ENCODE measurements around the gene TRIM21.

The TRIM21 gene

DNA sequence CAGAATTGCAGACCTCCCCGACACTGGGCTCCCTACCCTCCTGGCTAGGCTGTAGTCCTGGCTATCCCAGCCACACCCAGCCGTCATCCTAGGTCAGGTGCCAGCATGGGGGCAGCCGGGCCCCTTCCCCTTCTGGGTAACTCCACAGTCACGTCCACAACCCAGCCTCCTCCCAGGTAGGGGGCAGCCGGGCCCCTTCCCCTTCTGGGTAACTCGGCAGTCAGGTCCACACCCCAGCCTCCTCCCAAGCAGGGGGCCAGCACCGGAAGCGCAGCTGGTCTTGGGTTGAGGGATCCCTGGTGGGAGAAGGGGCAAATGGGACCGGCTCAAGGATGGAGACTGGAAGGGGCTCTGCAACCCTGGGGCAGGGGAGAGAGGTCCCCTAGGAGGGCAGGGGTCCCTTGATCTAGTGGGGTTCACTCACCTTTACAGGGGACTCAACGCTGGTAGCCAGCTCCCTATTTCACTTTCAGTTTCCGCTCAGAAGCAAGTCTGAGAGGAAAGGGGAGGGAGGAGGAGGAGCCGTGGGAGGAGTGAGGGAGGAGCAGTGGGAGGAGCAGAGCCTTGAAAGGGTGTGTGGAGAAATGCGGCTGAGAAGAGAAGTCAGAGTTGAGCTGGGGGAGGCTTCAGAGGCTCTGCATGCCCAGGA lies at the start of gene TRIM21:
Gene TRIM21, minus strand, starts transcription at position 494 of the 649 bp plus-strand sequence. CDS start 3,293 bp downstream, outside the sequence.
- DNase-seq (ENCODE audit: low read depth, low spot score) = peak; percentile 86
- in situ Hi-C loops (cut with HindIII; ENCODE audit: low sequenced_read_pairs) = no loop called here
- TF ChIP-seq CTCF (IDR thresholded peaks at IDR 0.05; ENCODE audit: low read depth, low read length) = no peak
- peak within 1 kb of the TSS; percentile 95 for H3K4me3 ChIP-seq (ENCODE audit: low read depth, low read length)

GRCh38 chr11:4441515-4441914 lies 48.0 kb upstream of the TRIM21 start:
- no peak for TF ChIP-seq CTCF (IDR thresholded peaks at IDR 0.05; ENCODE audit: low read depth, low read length)
- in situ Hi-C loops (cut with HindIII; ENCODE audit: low sequenced_read_pairs) = no loop called here
- H3K4me3 ChIP-seq (ENCODE audit: low read depth, low read length) = no peak overlapping the region
- no peak for DNase-seq (ENCODE audit: low read depth, low spot score)

DNA sequence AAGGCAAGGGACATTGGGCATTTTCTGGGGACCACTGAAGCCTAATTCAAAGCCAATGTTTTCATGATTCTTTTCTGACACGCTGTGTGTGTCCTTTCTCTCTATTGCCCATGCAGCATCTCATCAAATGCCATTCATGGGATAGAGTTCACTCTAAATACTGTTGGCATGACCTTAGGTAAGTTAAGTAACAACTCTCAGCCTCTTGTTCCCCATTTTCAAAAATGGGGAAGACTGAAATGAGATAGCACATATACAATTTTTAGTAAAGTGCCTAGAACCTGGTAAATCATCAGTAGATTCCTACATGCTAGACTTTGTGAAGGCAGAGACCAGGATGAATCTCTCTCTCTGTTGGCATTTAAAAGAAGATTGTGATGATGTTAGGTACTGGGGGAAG lies 42.9 kb upstream of the TRIM21 start:
- no peak overlapping the region for H3K4me3 ChIP-seq (ENCODE audit: low read depth, low read length)
- no peak for DNase-seq (ENCODE audit: low read depth, low spot score)
- TF ChIP-seq CTCF (IDR thresholded peaks at IDR 0.05; ENCODE audit: low read depth, low read length) = no peak
- in situ Hi-C loops (cut with HindIII; ENCODE audit: low sequenced_read_pairs) = no loop called here

- no peak overlapping the region for H3K4me3 ChIP-seq (ENCODE audit: low read depth, low read length)
- no peak for TF ChIP-seq CTCF (IDR thresholded peaks at IDR 0.05; ENCODE audit: low read depth, low read length)
- no peak for DNase-seq (ENCODE audit: low read depth, low spot score)
- in situ Hi-C loops (cut with HindIII; ENCODE audit: low sequenced_read_pairs) = no loop called here
These were observed 40.4 kb upstream of the TRIM21 start for GRCh38 chr11:4433856-4434255.

DNA sequence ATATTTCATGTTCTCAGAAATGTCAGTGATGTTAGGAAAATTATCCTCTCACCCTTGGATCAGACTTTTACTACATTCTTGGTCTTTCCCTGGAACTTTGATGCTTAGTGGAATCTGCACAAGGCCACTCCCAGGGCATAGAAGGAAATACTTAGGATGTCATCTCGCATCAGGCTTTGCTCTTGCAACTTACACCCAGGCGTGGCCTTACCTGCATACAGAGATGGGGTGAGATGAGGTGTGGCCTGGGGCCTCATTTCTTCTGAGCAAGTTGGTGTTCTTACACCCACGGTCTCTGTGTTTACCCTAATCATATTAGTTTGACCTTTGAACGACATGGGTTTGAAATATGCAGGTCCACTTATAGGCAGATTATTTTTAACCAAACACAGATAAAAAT lies 36.5 kb upstream of the TRIM21 start:
- TF ChIP-seq CTCF (IDR thresholded peaks at IDR 0.05; ENCODE audit: low read depth, low read length) = no peak
- H3K4me3 ChIP-seq (ENCODE audit: low read depth, low read length) = no peak overlapping the region
- in situ Hi-C loops (cut with HindIII; ENCODE audit: low sequenced_read_pairs) = no loop called here
- DNase-seq (ENCODE audit: low read depth, low spot score) = no peak

DNA sequence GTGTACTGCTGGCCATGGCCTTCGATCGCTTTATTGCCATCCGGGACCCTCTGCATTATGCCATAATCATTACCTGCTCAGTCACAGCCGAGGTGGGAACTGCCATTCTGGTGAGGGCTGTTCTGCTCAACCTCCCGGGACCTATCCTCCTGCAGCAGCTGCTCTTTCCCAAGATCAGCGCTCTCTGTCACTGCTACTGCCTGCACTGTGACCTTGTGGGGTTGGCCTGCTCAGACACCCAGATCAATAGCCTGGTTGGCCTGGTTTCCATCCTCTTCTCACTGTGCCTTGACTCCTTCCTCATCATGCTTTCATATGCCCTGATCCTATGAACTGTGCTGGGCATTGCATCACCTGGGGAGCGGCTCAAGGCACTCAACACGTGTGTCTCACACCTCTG lies 24.9 kb upstream of the TRIM21 start:
- no peak for DNase-seq (ENCODE audit: low read depth, low spot score)
- in situ Hi-C loops (cut with HindIII; ENCODE audit: low sequenced_read_pairs) = no loop called here
- no peak overlapping the region for H3K4me3 ChIP-seq (ENCODE audit: low read depth, low read length)
- TF ChIP-seq CTCF (IDR thresholded peaks at IDR 0.05; ENCODE audit: low read depth, low read length) = no peak
